Spleen (tissue), 11 donors: ENCODE results near the gene SEC24A. TPM values are rescaled to one million over a fixed set of nuclear protein-coding genes. Genes with fewer than 3 reads are reported as not detected.
"Not testable (repeated sequence)": the region's sequence is repeated elsewhere in the genome, so short reads cannot be mapped to it uniquely, and the experiment has no call there.

Experiments
- DNase-seq: peaks from one replicate; pipeline ENCODE4 v3.0.0-alpha.2; 2020
- H3K27ac ChIP-seq, 8 donors: fragments of 200-600 bp; sonication (generic) in 7 of 8; 1 replicate in 4 of 8; 2 replicates in 4 of 8; pipeline versions ENCODE4 v1.5.0 to v1.8.0; 2016 to 2021; ENCODE audit warnings: inconsistent platforms in 4 of 8, mild to moderate bottlenecking in 4 of 8, moderate library complexity in 1 of 8
- H3K27me3 ChIP-seq, 7 donors: fragments of 200-600 bp; sonication (generic) in 6 of 7; replicated peaks in 1 of 7; 1 replicate in 4 of 7; 2 replicates in 3 of 7; pipeline versions ENCODE4 v1.5.0 to v1.8.0; 2016 to 2021; ENCODE audit warnings: inconsistent platforms in 3 of 7, mild to moderate bottlenecking in 1 of 7
- H3K36me3 ChIP-seq, 6 donors: fragments of 200-600 bp; sonication (generic) in 5 of 6; 1 replicate in 4 of 6; 2 replicates in 2 of 6; pipeline versions ENCODE4 v1.5.0 to v1.8.0; 2016 to 2021; ENCODE audit warnings: inconsistent platforms in 2 of 6
- H3K4me1 ChIP-seq, 6 donors: fragments of 200-600 bp; sonication (generic) in 5 of 6; 1 replicate in 3 of 6; 2 replicates in 3 of 6; pipeline versions ENCODE4 v1.5.0 to v1.8.0; 2016 to 2021; ENCODE audit warnings: inconsistent platforms in 3 of 6
- H3K4me3 ChIP-seq, 8 donors: fragments of 200-600 bp; sonication (generic) in 7 of 8; 1 replicate in 4 of 8; 2 replicates in 4 of 8; pipeline versions ENCODE4 v1.5.0 to v1.8.0; 2016 to 2021; ENCODE audit warnings: inconsistent platforms in 4 of 8, mild to moderate bottlenecking in 4 of 8, moderate library complexity in 2 of 8
- H3K9me3 ChIP-seq, 8 donors: fragments of 200-600 bp; sonication (generic) in 7 of 8; 1 replicate in 4 of 8; 2 replicates in 4 of 8; pipeline versions ENCODE4 v1.5.0 to v1.8.0; 2016 to 2021; ENCODE audit warnings: inconsistent platforms in 4 of 8
- POLR2A ChIP-seq, 3 donors: fragments of 450-650 bp; IDR thresholded peaks; one replicate each; pipeline ENCODE4 v1.5.1; 2017; ENCODE audit warnings: antibody characterized with exemption in 3 of 3, mild to moderate bottlenecking in 1 of 3
- POLR2AphosphoS5 ChIP-seq, 3 donors: sonication (generic); formaldehyde crosslinking; IDR thresholded peaks; one replicate each; pipeline ENCODE4 v1.5.1; 2017; ENCODE audit warnings: antibody characterized with exemption in 3 of 3
- WGBS, 5 donors: extraction: QIAGEN DNeasy Blood & Tissue Kit in 3 of 5; methylation state at CpG; one replicate each; pipeline versions ENCODE4 v1.1.5 to v1.1.7; 2013 to 2018; 5-methylcytosine and 5-hydroxymethylcytosine counted together
- intact Hi-C: fragments of 100-400 bp; cut with DNase I; formaldehyde crosslinking; loops from one replicate; pipeline ENCODE4 v1.15.0; 2023; ENCODE audit warnings: low total_unique reads
- polyA plus RNA-seq, 3 donors: library from polyadenylated mRNA; stranded (reverse); fragments of 200-250 nt; gene quantifications; one replicate each; pipeline ENCODE4 v1.2.1, GENCODE V29; 2013
- total RNA-seq, 7 donors: library from RNA; depleted of rRNA in 3 of 7; stranded (reverse); fragments of >200 nt in 3 of 7; fragmentation: NEBNext Ultra II Directional in 4 of 7; extraction: Animal tissue kit (Norgen Biotek cat#: 25700) in 4 of 7; gene quantifications; one replicate each; pipeline versions ENCODE4 v1.1.0 to v1.2.1, GENCODE V29; 2016 to 2021
- TF ChIP-seq, protein P1 (sequence below), 11 experiments: fragments of 200-600 bp in 7 of 11; fragments of 450-650 bp in 4 of 11; sonication (generic) in 4 of 11; IDR thresholded peaks in 8 of 11; conservative IDR thresholded peaks in 3 of 11; 1 replicate in 7 of 11; 2 replicates in 4 of 11; pipeline versions ENCODE4 v1.4.0 to v1.8.0; 2016 to 2021; ENCODE audit warnings: antibody characterized with exemption in 11 of 11, inconsistent platforms in 4 of 11, mild to moderate bottlenecking in 1 of 11
- donor health status: healthy with polysubstance abuse.
- donor health status: DM: no; HTN: no; CAD: no; lungs with moderate emphysema.
- donor health status: DM: no; HTN: no; CAD: no.
- donor health status: Bipolar disorder and iron deficiency.
- donor health status: healthy.
- donor health status: DM: no; HTN: no; CAD: no.
- donor health status: DM: yes; HTN: yes; CAD: no.

Gene SEC24A
- total and polyA plus RNA-seq, 10 donors = 2.3 to 36.3 (median 25.1) TPM

DNA sequence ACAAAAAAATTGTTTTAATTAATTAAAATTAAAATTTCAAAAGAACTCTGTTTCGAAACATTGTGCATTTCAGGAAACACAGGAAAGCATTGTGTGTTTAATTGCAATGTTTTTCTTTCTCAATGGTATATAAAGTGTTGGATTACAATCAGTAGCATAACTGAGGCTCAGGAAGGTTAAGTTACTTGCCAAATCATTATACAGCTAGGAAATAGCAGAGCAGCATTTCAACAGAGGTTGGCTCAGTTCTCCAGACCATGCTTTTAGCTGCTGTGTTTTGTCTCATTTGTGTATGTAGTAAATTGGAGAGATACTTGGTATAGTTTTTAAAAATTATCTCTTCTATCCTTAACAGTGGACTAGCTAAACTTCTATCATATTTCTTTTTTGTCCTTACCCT, 59.7 kb downstream of the SEC24A start:
- peaks cover 3 to 100% (median 85%) of the 10 kb centered on the region in 6 donors for H3K36me3 ChIP-seq
- WGBS, 5 donors = 72 to 95% (median 86%) methylated on average over 1 of the region's 1 CpG
- no peak overlapping the region for H3K27ac ChIP-seq

DNA sequence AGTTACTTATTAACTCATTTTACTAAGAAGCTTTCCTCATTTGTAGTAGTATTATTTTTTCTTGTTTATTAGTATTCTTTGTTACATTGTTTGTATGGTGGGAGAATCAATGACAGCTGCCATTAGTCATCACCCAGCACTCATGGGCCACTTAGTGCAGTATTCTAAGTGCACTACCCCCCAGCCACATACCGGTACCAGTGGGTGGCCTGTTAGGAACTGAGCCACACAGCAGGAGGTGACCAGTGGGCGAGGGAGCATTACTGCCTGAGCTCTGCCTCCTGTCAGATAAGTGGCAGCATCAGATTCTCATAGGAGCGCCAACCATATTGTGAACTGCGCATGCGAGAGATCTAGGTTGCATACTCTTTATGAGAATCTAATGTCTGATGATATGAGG, 65.5 kb downstream of the SEC24A start:
- no peak for TF ChIP-seq POLR2A (IDR thresholded peaks at IDR 0.05)
- Histone ChIP-seq H3K27ac (no peak overlapping the region), H3K4me3 (no peak overlapping the region), H3K4me1 (no peaks in the 10 kb centered on the region), H3K36me3 (peaks cover 0 to 100% (median 85%) of the 10 kb centered on the region in 6 donors), H3K27me3 (no peaks in the 10 kb centered on the region), H3K9me3 (no peaks in the 10 kb centered on the region)
- intact Hi-C loops = no loop called here
- DNase-seq = no peak
- WGBS, 5 donors = 93 to 99% (median 96%) methylated on average over 5 of the region's 5 CpGs

More for the DNA sequence above, 59.7 kb downstream of the SEC24A start:
- intact Hi-C loops = no loop called here
- Histone ChIP-seq H3K27me3 (no peaks in the 10 kb centered on the region), H3K4me1 (no peaks in the 10 kb centered on the region), H3K4me3 (no peak overlapping the region), H3K9me3 (no peaks in the 10 kb centered on the region)
- TF ChIP-seq, protein P1, sequence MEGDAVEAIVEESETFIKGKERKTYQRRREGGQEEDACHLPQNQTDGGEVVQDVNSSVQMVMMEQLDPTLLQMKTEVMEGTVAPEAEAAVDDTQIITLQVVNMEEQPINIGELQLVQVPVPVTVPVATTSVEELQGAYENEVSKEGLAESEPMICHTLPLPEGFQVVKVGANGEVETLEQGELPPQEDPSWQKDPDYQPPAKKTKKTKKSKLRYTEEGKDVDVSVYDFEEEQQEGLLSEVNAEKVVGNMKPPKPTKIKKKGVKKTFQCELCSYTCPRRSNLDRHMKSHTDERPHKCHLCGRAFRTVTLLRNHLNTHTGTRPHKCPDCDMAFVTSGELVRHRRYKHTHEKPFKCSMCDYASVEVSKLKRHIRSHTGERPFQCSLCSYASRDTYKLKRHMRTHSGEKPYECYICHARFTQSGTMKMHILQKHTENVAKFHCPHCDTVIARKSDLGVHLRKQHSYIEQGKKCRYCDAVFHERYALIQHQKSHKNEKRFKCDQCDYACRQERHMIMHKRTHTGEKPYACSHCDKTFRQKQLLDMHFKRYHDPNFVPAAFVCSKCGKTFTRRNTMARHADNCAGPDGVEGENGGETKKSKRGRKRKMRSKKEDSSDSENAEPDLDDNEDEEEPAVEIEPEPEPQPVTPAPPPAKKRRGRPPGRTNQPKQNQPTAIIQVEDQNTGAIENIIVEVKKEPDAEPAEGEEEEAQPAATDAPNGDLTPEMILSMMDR (IDR thresholded peaks at IDR 0.05 in 8 of 11, conservative IDR thresholded peaks at IDR 0.05 in 3 of 11) = no peak
- TF ChIP-seq POLR2AphosphoS5 (IDR thresholded peaks at IDR 0.05) (no peak), POLR2A (IDR thresholded peaks at IDR 0.05) (no peak)
- DNase-seq = no peak

DNA sequence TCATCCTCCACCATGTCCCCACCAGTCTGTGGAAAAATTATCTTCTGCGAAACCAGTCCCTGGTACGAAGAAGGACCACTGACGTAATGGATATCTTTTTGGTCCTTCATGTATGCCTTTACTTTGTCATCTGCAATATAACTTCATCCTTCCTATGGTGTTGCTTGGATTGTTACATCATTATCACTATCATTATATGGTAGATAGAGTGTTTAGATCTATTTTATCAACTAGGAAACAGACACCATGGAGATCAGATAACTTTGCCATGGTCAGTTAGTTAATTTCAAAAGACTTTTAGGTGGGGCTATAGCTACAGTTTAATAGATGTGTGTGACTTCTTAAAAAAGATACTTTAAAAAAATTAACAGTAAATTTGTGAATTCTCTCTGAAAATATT, 66.0 kb downstream of the SEC24A start:
- intact Hi-C loops = no loop called here
- Histone ChIP-seq H3K4me3 (no peak overlapping the region), H3K9me3 (no peaks in the 10 kb centered on the region), H3K36me3 (peaks cover 0 to 100% (median 85%) of the 10 kb centered on the region in 6 donors), H3K27ac (no peak overlapping the region), H3K27me3 (no peaks in the 10 kb centered on the region), H3K4me1 (no peaks in the 10 kb centered on the region)
- WGBS, 5 donors = 94 to 100% (median 98%) methylated on average over 3 of the region's 3 CpGs
- TF ChIP-seq POLR2A (IDR thresholded peaks at IDR 0.05) (no peak), POLR2AphosphoS5 (IDR thresholded peaks at IDR 0.05) (no peak)
- TF ChIP-seq, protein P1 (IDR thresholded peaks at IDR 0.05 in 8 of 11, conservative IDR thresholded peaks at IDR 0.05 in 3 of 11) = no peak
- DNase-seq = no peak

DNA sequence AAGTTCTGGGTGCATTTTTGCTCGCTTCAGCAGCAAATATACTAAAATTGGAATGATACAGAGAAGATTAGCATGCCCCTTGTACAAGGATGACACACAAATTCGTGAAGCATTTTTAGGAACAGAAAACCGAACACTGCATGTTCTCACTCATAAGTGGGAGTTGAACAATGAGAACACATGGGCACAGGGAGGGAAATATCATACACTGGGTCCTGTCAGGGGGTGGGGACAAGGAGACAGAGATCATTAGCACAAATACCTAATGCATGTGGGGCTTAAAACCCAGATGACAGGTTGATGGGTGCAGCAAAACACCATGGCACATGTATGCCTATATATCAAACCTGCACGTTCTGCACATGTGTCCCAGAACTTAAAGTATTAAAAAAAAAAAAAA, 66.9 kb downstream of the SEC24A start:
- DNase-seq, intact Hi-C loops, H3K27me3 ChIP-seq, H3K4me1 ChIP-seq, H3K9me3 ChIP-seq, H3K27ac ChIP-seq, H3K4me3 ChIP-seq: not testable (repeated sequence)
- peaks cover 0 to 100% (median 85%) of the 10 kb centered on the region in 6 donors for H3K36me3 ChIP-seq
- whole genome bisulfite sequencing, 5 donors = 92 to 97% (median 96%) methylated on average over 4 of the region's 4 CpGs

DNA sequence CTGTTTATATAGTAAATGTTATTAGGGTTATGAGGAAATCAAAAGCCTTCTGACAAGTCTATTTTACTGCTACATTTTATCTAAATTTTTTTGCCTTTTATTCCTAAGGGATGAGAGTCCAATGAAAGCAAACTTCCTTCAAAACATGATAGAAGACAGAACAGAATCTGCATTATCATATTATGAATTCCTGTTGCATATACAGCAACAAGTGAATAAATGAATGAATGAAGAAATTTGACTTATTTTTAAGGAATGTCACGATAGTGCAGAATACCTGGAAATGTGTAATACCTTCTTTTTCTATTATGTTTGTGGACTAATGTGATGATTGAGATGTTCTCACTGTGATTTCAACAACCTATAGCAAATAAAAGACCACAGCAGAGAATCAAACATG, 76.3 kb downstream of the SEC24A start:
- DNase-seq = no peak
- Histone ChIP-seq H3K4me3 (no peak overlapping the region), H3K27me3 (no peaks in the 10 kb centered on the region), H3K27ac (no peak overlapping the region), H3K4me1 (no peaks in the 10 kb centered on the region), H3K36me3 (peaks cover 0 to 74% (median 50%) of the 10 kb centered on the region in 6 donors), H3K9me3 (no peaks in the 10 kb centered on the region)
- TF ChIP-seq POLR2A (IDR thresholded peaks at IDR 0.05) = no peak
- TF ChIP-seq POLR2AphosphoS5 (IDR thresholded peaks at IDR 0.05) = no peak
- TF ChIP-seq, protein P1 (IDR thresholded peaks at IDR 0.05 in 8 of 11, conservative IDR thresholded peaks at IDR 0.05 in 3 of 11) = no peak
- intact Hi-C loops = no loop called here
- WGBS, 5 donors = 93 to 100% (median 96%) methylated on average over 1 of the region's 1 CpG
